Activated CD8-positive, alpha-beta T cell treated with anti-CD3 and anti-CD28 coated beads, Interleukin-2, amount 10 ng/mL, durations not matched to agents 7 days and 5 days (primary cell): ENCODE results near the gene CCDC12. TPM values are rescaled to one million over a fixed set of nuclear protein-coding genes. Genes with fewer than 3 reads are reported as not detected.

Experiments
- ATAC-seq: fragments of 150-1000 bp; cut with Tn5 transposase; one replicate; pipeline ENCODE4 v1.10.0; 2021; ENCODE audit warnings: moderate library complexity
- CTCF ChIA-PET: fragments of 350-600 bp; sonication (Branson Sonifier 250); formaldehyde crosslinking; loops from one replicate; lab custom pipeline; 2021; ENCODE audit warnings: antibody characterized with exemption; lab: Charles Lee
- POLR2A ChIA-PET: fragments of 350-600 bp; sonication (Branson Sonifier 250); formaldehyde crosslinking; loops from one replicate; lab custom pipeline; 2021; ENCODE audit warnings: antibody characterized with exemption; lab: Charles Lee
- DNase-seq: peaks from one replicate; pipeline ENCODE4 v3.0.0-alpha.2; 2020
- H3K27ac Mint-ChIP-seq: one replicate; pipeline ENCODE4 v1.8.0; 2021; ENCODE audit warnings: mild to moderate bottlenecking, mixed read lengths
- H3K27me3 Mint-ChIP-seq: one replicate; pipeline ENCODE4 v1.8.0; 2021; ENCODE audit warnings: low read depth, mixed read lengths
- H3K36me3 Mint-ChIP-seq: one replicate; pipeline ENCODE4 v1.8.0; 2021; ENCODE audit warnings: low read depth, mixed read lengths
- H3K4me1 Mint-ChIP-seq: one replicate; pipeline ENCODE4 v1.8.0; 2021; ENCODE audit warnings: low read depth, mixed read lengths
- H3K4me3 Mint-ChIP-seq: one replicate; pipeline ENCODE4 v1.8.0; 2021; ENCODE audit warnings: mild to moderate bottlenecking, mixed read lengths
- H3K9me3 Mint-ChIP-seq: one replicate; pipeline ENCODE4 v1.8.0; 2022; ENCODE audit warnings: mixed read lengths; ENCODE audit not compliant: insufficient read depth
- total RNA-seq, 2 experiments: library from RNA; stranded (reverse); gene quantifications; one replicate each; pipeline ENCODE4 v1.2.3, GENCODE V29; 2021

CCDC12 gene
- total RNA-seq, 2 experiments from 2014 or later, result 59.4 to 62.2 TPM

GRCh38 chr3:47000198-47000815 lies 23.8 kb upstream of the CCDC12 start:
- Mint-ChIP-seq H3K27ac (peak overlapping the region; percentile 52), H3K4me3 (no peak overlapping the region), H3K36me3 (peaks cover 51% of the 10 kb centered on the region), H3K9me3 (no peaks in the 10 kb centered on the region), H3K4me1 (peaks cover 39% of the 10 kb centered on the region), H3K27me3 (no peaks in the 10 kb centered on the region)
- ChIA-PET CTCF (no interaction called here), POLR2A (no interaction called here)
- ATAC-seq (no peak), DNase-seq (no peak)

- ChIA-PET POLR2A (no interaction called here), CTCF (interaction anchor here (0.6 to 3.0 kb wide), 4 partner anchors 11 to 86 kb away, joined by 3 to 15 read pairs (median 3); no protein-coding TSS in a partner anchor)
- Mint-ChIP-seq H3K4me3 (no peak overlapping the region), H3K27ac (peak overlapping the region; percentile 52), H3K9me3 (no peaks in the 10 kb centered on the region), H3K36me3 (peaks cover 49% of the 10 kb centered on the region), H3K27me3 (no peaks in the 10 kb centered on the region), H3K4me1 (peaks cover 39% of the 10 kb centered on the region)
- DNase-seq (no peak), ATAC-seq (no peak)
Observed at GRCh38 chr3:46999516-47000197, 23.1 kb upstream of the CCDC12 start.

GRCh38 chr3:46998852-46999515 lies 22.4 kb upstream of the CCDC12 start:
- H3K36me3 Mint-ChIP-seq, result peaks cover 52% of the 10 kb centered on the region
- H3K4me1 Mint-ChIP-seq, result peaks cover 39% of the 10 kb centered on the region
- DNase-seq (no peak), ATAC-seq (no peak)
- H3K4me3 Mint-ChIP-seq, result no peak overlapping the region
- CTCF ChIA-PET, result interaction anchor here (0.6 to 3.2 kb wide), 10 partner anchors 7 to 86 kb away, joined by 3 to 15 read pairs (median 4); no protein-coding TSS in a partner anchor
- H3K9me3 Mint-ChIP-seq, result no peaks in the 10 kb centered on the region
- H3K27me3 Mint-ChIP-seq, result no peaks in the 10 kb centered on the region
- POLR2A ChIA-PET, result no interaction called here
- peak overlapping the region; percentile 15 for H3K27ac Mint-ChIP-seq

- DNase-seq (peak; percentile 76), ATAC-seq (peak; percentile 66)
- H3K9me3 Mint-ChIP-seq, result no peaks in the 10 kb centered on the region
- peak overlapping the region; percentile 79 for H3K27ac Mint-ChIP-seq
- POLR2A ChIA-PET, result interaction anchor here (0.9 kb wide), 1 partner anchor 13 kb away, joined by 3 read pairs; no protein-coding TSS in a partner anchor
- H3K36me3 Mint-ChIP-seq, result peaks cover 49% of the 10 kb centered on the region
- CTCF ChIA-PET, result interaction anchor here (0.6 to 3.2 kb wide), 16 partner anchors 8 to 133 kb away, joined by 3 to 15 read pairs (median 4); no protein-coding TSS in a partner anchor
- H3K27me3 Mint-ChIP-seq, result no peaks in the 10 kb centered on the region
- H3K4me3 Mint-ChIP-seq, result no peak overlapping the region
- H3K4me1 Mint-ChIP-seq, result peaks cover 39% of the 10 kb centered on the region
Observed at GRCh38 chr3:46998121-46998851, 21.7 kb upstream of the CCDC12 start.

- Mint-ChIP-seq H3K36me3 (peaks cover 45% of the 10 kb centered on the region), H3K4me1 (peaks cover 39% of the 10 kb centered on the region), H3K27me3 (no peaks in the 10 kb centered on the region), H3K9me3 (no peaks in the 10 kb centered on the region), H3K27ac (peak overlapping the region; percentile 79), H3K4me3 (no peak overlapping the region)
- CTCF ChIA-PET, result interaction anchor here (0.7 to 3.2 kb wide), 13 partner anchors 11 to 132 kb away, joined by 3 to 15 read pairs (median 4); no protein-coding TSS in a partner anchor
- POLR2A ChIA-PET, result interaction anchor here (0.9 to 1.4 kb wide), 3 partner anchors 10 to 16 kb away, joined by 3 to 4 read pairs (median 4); no protein-coding TSS in a partner anchor
- DNase-seq (no peak), ATAC-seq (no peak)
Observed at GRCh38 chr3:46997453-46998091, 21.0 kb upstream of the CCDC12 start.

GRCh38 chr3:46996689-46997452 lies 20.3 kb upstream of the CCDC12 start:
- POLR2A ChIA-PET, result interaction anchor here (1.0 to 1.4 kb wide), 2 partner anchors 11 to 15 kb away, joined by 4 read pairs; no protein-coding TSS in a partner anchor
- no peak for ATAC-seq
- H3K27ac Mint-ChIP-seq, result peak overlapping the region; percentile 79
- H3K4me1 Mint-ChIP-seq, result peaks cover 39% of the 10 kb centered on the region
- H3K9me3 Mint-ChIP-seq, result no peaks in the 10 kb centered on the region
- CTCF ChIA-PET, result interaction anchor here (1.3 to 3.2 kb wide), 6 partner anchors 10 to 84 kb away, joined by 3 to 15 read pairs (median 6); no protein-coding TSS in a partner anchor
- no peak overlapping the region for H3K4me3 Mint-ChIP-seq
- no peak for DNase-seq
- peaks cover 47% of the 10 kb centered on the region for H3K36me3 Mint-ChIP-seq
- no peaks in the 10 kb centered on the region for H3K27me3 Mint-ChIP-seq

GRCh38 chr3:46995901-46996562 lies 19.5 kb upstream of the CCDC12 start:
- ChIA-PET CTCF (interaction anchor here (1.5 to 3.2 kb wide), 2 partner anchors 29 to 69 kb away, joined by 4 to 8 read pairs; no protein-coding TSS in a partner anchor), POLR2A (interaction anchor here (1.4 kb wide), 1 partner anchor 12 kb away, joined by 4 read pairs; no protein-coding TSS in a partner anchor)
- no peaks in the 10 kb centered on the region for H3K27me3 Mint-ChIP-seq
- H3K27ac Mint-ChIP-seq, result no peak overlapping the region
- H3K4me1 Mint-ChIP-seq, result peaks cover 39% of the 10 kb centered on the region
- DNase-seq (no peak), ATAC-seq (no peak)
- H3K36me3 Mint-ChIP-seq, result peaks cover 46% of the 10 kb centered on the region
- no peak overlapping the region for H3K4me3 Mint-ChIP-seq
- no peaks in the 10 kb centered on the region for H3K9me3 Mint-ChIP-seq

GRCh38 chr3:46994801-46995731 lies 18.5 kb upstream of the CCDC12 start:
- Mint-ChIP-seq H3K4me3 (no peak overlapping the region), H3K4me1 (peaks cover 38% of the 10 kb centered on the region), H3K9me3 (no peaks in the 10 kb centered on the region), H3K27me3 (no peaks in the 10 kb centered on the region), H3K27ac (peak overlapping the region; percentile 25), H3K36me3 (peaks cover 45% of the 10 kb centered on the region)
- DNase-seq, result no peak
- no peak for ATAC-seq
- ChIA-PET CTCF (no interaction called here), POLR2A (no interaction called here)

GRCh38 chr3:46993986-46994385 lies 17.4 kb upstream of the CCDC12 start:
- CTCF ChIA-PET, result no interaction called here
- Mint-ChIP-seq H3K9me3 (no peaks in the 10 kb centered on the region), H3K27ac (peak overlapping the region; percentile 30), H3K27me3 (no peaks in the 10 kb centered on the region), H3K36me3 (peaks cover 51% of the 10 kb centered on the region), H3K4me3 (no peak overlapping the region), H3K4me1 (peaks cover 44% of the 10 kb centered on the region)
- no peak for ATAC-seq
- no peak for DNase-seq
- POLR2A ChIA-PET, result interaction anchor here (0.6 to 1.3 kb wide), 3 partner anchors 10 to 70 kb away, joined by 3 read pairs; no protein-coding TSS in a partner anchor
